HepG2 (cell line): ENCODE results near the gene ZNF669.

Experiments
- HNF4G ChIP-seq, 2 experiments: sonication (generic) in 1 of 2; formaldehyde crosslinking in 1 of 2; IDR thresholded peaks; 2 replicates each; pipeline versions ENCODE4 v1.4.0 to v1.6.1; 2011 to 2020; ENCODE audit warnings: borderline replicate concordance in 2 of 2, low read depth in 2 of 2, mild to moderate bottlenecking in 2 of 2, low read length in 1 of 2, missing genetic modification reagents in 1 of 2, moderate library complexity in 1 of 2
- MAZ ChIP-seq, 2 experiments: sonication (generic) in 1 of 2; formaldehyde crosslinking in 1 of 2; IDR thresholded peaks; 2 replicates each; pipeline versions ENCODE4 v1.5.0 to v1.6.1; 2012 to 2020; ENCODE audit warnings: low read depth in 2 of 2, mild to moderate bottlenecking in 2 of 2, borderline replicate concordance in 1 of 2, improper control_type of control experiment in 1 of 2, low read length in 1 of 2, missing genetic modification reagents in 1 of 2, moderate library complexity in 1 of 2
- PRDM15 ChIP-seq: sonication (generic); formaldehyde crosslinking; IDR thresholded peaks from 2 replicates; pipeline ENCODE4 v1.4.0; 2020; ENCODE audit warnings: missing genetic modification reagents
- STAG1 ChIP-seq: sonication (generic); formaldehyde crosslinking; IDR thresholded peaks from 2 replicates; pipeline ENCODE4 v1.4.0; 2020; ENCODE audit warnings: missing genetic modification reagents
- ZNF749 ChIP-seq: sonication (generic); formaldehyde crosslinking; IDR thresholded peaks from 2 replicates; pipeline ENCODE4 v1.8.0; 2022; ENCODE audit warnings: mild to moderate bottlenecking, missing genetic modification reagents, moderate library complexity, borderline replicate concordance
- TF ChIP-seq, protein P1 (sequence below): sonication (generic); formaldehyde crosslinking; conservative IDR thresholded peaks from 2 replicates; pipeline ENCODE4 v1.4.0; 2020; ENCODE audit warnings: mild to moderate bottlenecking, missing genetic modification reagents, moderate library complexity

DNA sequence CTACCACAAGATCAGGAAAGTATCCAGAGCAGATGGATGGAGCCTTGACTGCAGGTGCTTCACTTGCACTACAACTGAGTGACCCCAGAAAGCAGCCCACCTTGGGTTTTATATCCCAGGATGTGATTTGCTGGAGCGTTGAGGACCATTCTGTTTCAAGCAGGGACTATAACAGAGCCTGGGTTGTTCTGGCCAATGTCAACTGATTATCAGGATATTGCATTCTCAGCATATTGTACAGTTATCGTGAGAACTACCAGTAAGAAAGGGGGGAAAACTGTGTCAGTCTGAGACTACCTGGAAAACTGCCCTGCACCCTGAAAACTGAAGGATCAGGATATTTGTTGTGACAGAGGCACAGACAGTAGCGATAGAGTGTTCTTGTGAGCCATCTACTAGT, 8.0 kb downstream of the ZNF669 start:
- TF ChIP-seq PRDM15 (CRISPR knock-in tag), result no peak
- TF ChIP-seq MAZ (IDR thresholded peaks at IDR 0.05; ENCODE audit: borderline replicate concordance, low read depth, low read length), result no peak
- no peak for TF ChIP-seq MAZ (CRISPR knock-in tag; IDR thresholded peaks at IDR 0.05; ENCODE audit: low read depth)
- TF ChIP-seq, protein P1, sequence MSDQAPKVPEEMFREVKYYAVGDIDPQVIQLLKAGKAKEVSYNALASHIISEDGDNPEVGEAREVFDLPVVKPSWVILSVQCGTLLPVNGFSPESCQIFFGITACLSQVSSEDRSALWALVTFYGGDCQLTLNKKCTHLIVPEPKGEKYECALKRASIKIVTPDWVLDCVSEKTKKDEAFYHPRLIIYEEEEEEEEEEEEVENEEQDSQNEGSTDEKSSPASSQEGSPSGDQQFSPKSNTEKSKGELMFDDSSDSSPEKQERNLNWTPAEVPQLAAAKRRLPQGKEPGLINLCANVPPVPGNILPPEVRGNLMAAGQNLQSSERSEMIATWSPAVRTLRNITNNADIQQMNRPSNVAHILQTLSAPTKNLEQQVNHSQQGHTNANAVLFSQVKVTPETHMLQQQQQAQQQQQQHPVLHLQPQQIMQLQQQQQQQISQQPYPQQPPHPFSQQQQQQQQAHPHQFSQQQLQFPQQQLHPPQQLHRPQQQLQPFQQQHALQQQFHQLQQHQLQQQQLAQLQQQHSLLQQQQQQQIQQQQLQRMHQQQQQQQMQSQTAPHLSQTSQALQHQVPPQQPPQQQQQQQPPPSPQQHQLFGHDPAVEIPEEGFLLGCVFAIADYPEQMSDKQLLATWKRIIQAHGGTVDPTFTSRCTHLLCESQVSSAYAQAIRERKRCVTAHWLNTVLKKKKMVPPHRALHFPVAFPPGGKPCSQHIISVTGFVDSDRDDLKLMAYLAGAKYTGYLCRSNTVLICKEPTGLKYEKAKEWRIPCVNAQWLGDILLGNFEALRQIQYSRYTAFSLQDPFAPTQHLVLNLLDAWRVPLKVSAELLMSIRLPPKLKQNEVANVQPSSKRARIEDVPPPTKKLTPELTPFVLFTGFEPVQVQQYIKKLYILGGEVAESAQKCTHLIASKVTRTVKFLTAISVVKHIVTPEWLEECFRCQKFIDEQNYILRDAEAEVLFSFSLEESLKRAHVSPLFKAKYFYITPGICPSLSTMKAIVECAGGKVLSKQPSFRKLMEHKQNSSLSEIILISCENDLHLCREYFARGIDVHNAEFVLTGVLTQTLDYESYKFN (CRISPR knock-in tag), result no peak
- TF ChIP-seq STAG1 (CRISPR knock-in tag), result no peak
- TF ChIP-seq ZNF749 (CRISPR knock-in tag), result no peak
- no peak for TF ChIP-seq HNF4G (IDR thresholded peaks at IDR 0.05; ENCODE audit: borderline replicate concordance, low read depth, low read length)
- no peak for TF ChIP-seq HNF4G (CRISPR knock-in tag; IDR thresholded peaks at IDR 0.05; ENCODE audit: borderline replicate concordance, low read depth)
